Activated naive CD4-positive, alpha-beta T cell treated with anti-CD3 and anti-CD28 coated beads for 36 hours (primary cell): ENCODE results near the gene FEV. TPM values are rescaled to one million over a fixed set of nuclear protein-coding genes. Genes with fewer than 3 reads are reported as not detected.

ENCODE experiments used
- CTCF ChIA-PET: fragments of 350-600 bp; sonication (Branson Sonifier 250); formaldehyde crosslinking; loops from one replicate; lab custom pipeline; 2021; ENCODE audit warnings: antibody characterized with exemption; lab: Charles Lee
- DNase-seq: peaks from one replicate; pipeline ENCODE4 v3.0.0-alpha.2; 2020
- H3K27ac Mint-ChIP-seq: one replicate; pipeline ENCODE4 v1.8.0; 2021; ENCODE audit warnings: mild to moderate bottlenecking, mixed read lengths
- H3K27me3 Mint-ChIP-seq: one replicate; pipeline ENCODE4 v1.8.0; 2021; ENCODE audit warnings: low read depth, mixed read lengths
- H3K36me3 Mint-ChIP-seq: one replicate; pipeline ENCODE4 v1.8.0; 2021; ENCODE audit warnings: low read depth, mixed read lengths
- H3K4me1 Mint-ChIP-seq: one replicate; pipeline ENCODE4 v1.8.0; 2021; ENCODE audit warnings: low read depth, mixed read lengths
- H3K4me3 Mint-ChIP-seq: one replicate; pipeline ENCODE4 v1.8.0; 2021; ENCODE audit warnings: mild to moderate bottlenecking, moderate library complexity, mixed read lengths
- H3K9me3 Mint-ChIP-seq: one replicate; pipeline ENCODE4 v1.8.0; 2021; ENCODE audit warnings: mixed read lengths
- intact Hi-C: fragments of 100-400 bp; cut with micrococcal nuclease; formaldehyde crosslinking; loops from one replicate; pipeline ENCODE4 v1.15.1; 2023
- total RNA-seq, 2 experiments: library from RNA; stranded (reverse); gene quantifications; one replicate each; pipeline ENCODE4 v1.2.3, GENCODE V29; 2021

FEV gene
- total RNA-seq, 2 experiments from 2014 or later = not detected

- Mint-ChIP-seq H3K4me3 (no peak overlapping the region), H3K9me3 (no peaks in the 10 kb centered on the region), H3K36me3 (no peaks in the 10 kb centered on the region), H3K27me3 (no peaks in the 10 kb centered on the region), H3K4me1 (no peaks in the 10 kb centered on the region), H3K27ac (no peak overlapping the region)
- CTCF ChIA-PET = interaction anchor here (0.6 to 1.1 kb wide), 3 partner anchors 19 to 252 kb away, joined by 3 to 5 read pairs (median 3); no protein-coding TSS in a partner anchor
- DNase-seq = no peak
- intact Hi-C loops = no loop called here
These were observed 39.1 kb upstream of the FEV start for GRCh38 chr2:219024059-219024458.

- no peaks in the 10 kb centered on the region for H3K9me3 Mint-ChIP-seq
- no peak overlapping the region for H3K27ac Mint-ChIP-seq
- H3K27me3 Mint-ChIP-seq = no peaks in the 10 kb centered on the region
- no peaks in the 10 kb centered on the region for H3K36me3 Mint-ChIP-seq
- DNase-seq = no peak
- CTCF ChIA-PET = interaction anchor here (0.6 kb wide), 1 partner anchor 11 kb away, joined by 3 read pairs; no protein-coding TSS in a partner anchor
- intact Hi-C loops = no loop called here
- no peak overlapping the region for H3K4me3 Mint-ChIP-seq
- H3K4me1 Mint-ChIP-seq = no peaks in the 10 kb centered on the region
These were observed 38.1 kb upstream of the FEV start for GRCh38 chr2:219023045-219023605.

- H3K27ac Mint-ChIP-seq = no peak overlapping the region
- CTCF ChIA-PET = no interaction called here
- no peak overlapping the region for H3K4me3 Mint-ChIP-seq
- no peaks in the 10 kb centered on the region for H3K9me3 Mint-ChIP-seq
- H3K4me1 Mint-ChIP-seq = no peaks in the 10 kb centered on the region
- intact Hi-C loops = no loop called here
- DNase-seq = no peak
- no peaks in the 10 kb centered on the region for H3K36me3 Mint-ChIP-seq
- H3K27me3 Mint-ChIP-seq = no peaks in the 10 kb centered on the region
These were observed 37.6 kb upstream of the FEV start for GRCh38 chr2:219022616-219023015.

GRCh38 chr2:219022041-219022440 lies 37.1 kb upstream of the FEV start:
- no peaks in the 10 kb centered on the region for H3K36me3 Mint-ChIP-seq
- no peaks in the 10 kb centered on the region for H3K9me3 Mint-ChIP-seq
- H3K4me3 Mint-ChIP-seq = no peak overlapping the region
- no peak for DNase-seq
- no peaks in the 10 kb centered on the region for H3K27me3 Mint-ChIP-seq
- H3K27ac Mint-ChIP-seq = no peak overlapping the region
- no peaks in the 10 kb centered on the region for H3K4me1 Mint-ChIP-seq
- CTCF ChIA-PET = interaction anchor here (1.1 kb wide), 1 partner anchor 8 kb away, joined by 3 read pairs; no protein-coding TSS in a partner anchor
- intact Hi-C loops = no loop called here

GRCh38 chr2:219021591-219021990 lies 36.6 kb upstream of the FEV start:
- H3K4me1 Mint-ChIP-seq = no peaks in the 10 kb centered on the region

GRCh38 chr2:219020604-219021365 lies 35.8 kb upstream of the FEV start:
- Mint-ChIP-seq H3K4me1 (no peaks in the 10 kb centered on the region), H3K4me3 (no peak overlapping the region), H3K27ac (no peak overlapping the region), H3K36me3 (no peaks in the 10 kb centered on the region), H3K9me3 (no peaks in the 10 kb centered on the region), H3K27me3 (peaks cover 2% of the 10 kb centered on the region)
- no peak for DNase-seq
- intact Hi-C loops = no loop called here
- CTCF ChIA-PET = interaction anchor here (0.8 to 1.1 kb wide), 4 partner anchors 9 to 12 kb away, joined by 3 to 4 read pairs (median 4); no protein-coding TSS in a partner anchor

More at GRCh38 chr2:219021591-219021990, 36.6 kb upstream of the FEV start:
- Mint-ChIP-seq H3K27ac (no peak overlapping the region), H3K27me3 (peaks cover under 1% of the 10 kb centered on the region), H3K36me3 (no peaks in the 10 kb centered on the region), H3K4me3 (no peak overlapping the region), H3K9me3 (no peaks in the 10 kb centered on the region)
- CTCF ChIA-PET = interaction anchor here (1.1 kb wide), 1 partner anchor 8 kb away, joined by 3 read pairs; no protein-coding TSS in a partner anchor
- intact Hi-C loops = no loop called here
- DNase-seq = no peak

GRCh38 chr2:219019436-219019835 lies 34.5 kb upstream of the FEV start:
- no peaks in the 10 kb centered on the region for H3K4me1 Mint-ChIP-seq
- H3K27me3 Mint-ChIP-seq = peaks cover 2% of the 10 kb centered on the region
- intact Hi-C loops = no loop called here
- CTCF ChIA-PET = interaction anchor here (1.0 to 2.7 kb wide), 2 partner anchors 11 kb away, joined by 6 to 16 read pairs; no protein-coding TSS in a partner anchor
- no peak overlapping the region for H3K27ac Mint-ChIP-seq
- H3K9me3 Mint-ChIP-seq = no peaks in the 10 kb centered on the region
- DNase-seq = no peak
- no peak overlapping the region for H3K4me3 Mint-ChIP-seq
- H3K36me3 Mint-ChIP-seq = no peaks in the 10 kb centered on the region

- no peaks in the 10 kb centered on the region for H3K9me3 Mint-ChIP-seq
- intact Hi-C loops = no loop called here
- no peak overlapping the region for H3K4me3 Mint-ChIP-seq
- no peak for DNase-seq
- H3K27ac Mint-ChIP-seq = no peak overlapping the region
- H3K36me3 Mint-ChIP-seq = no peaks in the 10 kb centered on the region
- CTCF ChIA-PET = interaction anchor here (0.6 to 2.7 kb wide), 3 partner anchors 10 to 73 kb away, joined by 3 to 16 read pairs (median 6); no protein-coding TSS in a partner anchor
- peaks cover 2% of the 10 kb centered on the region for H3K27me3 Mint-ChIP-seq
- H3K4me1 Mint-ChIP-seq = no peaks in the 10 kb centered on the region
These were observed 33.7 kb upstream of the FEV start for GRCh38 chr2:219018726-219019125.

GRCh38 chr2:219018286-219018685 lies 33.3 kb upstream of the FEV start:
- intact Hi-C loops = no loop called here
- Mint-ChIP-seq H3K27me3 (peaks cover 5% of the 10 kb centered on the region), H3K9me3 (no peaks in the 10 kb centered on the region), H3K36me3 (no peaks in the 10 kb centered on the region), H3K27ac (no peak overlapping the region), H3K4me1 (no peaks in the 10 kb centered on the region), H3K4me3 (no peak overlapping the region)
- DNase-seq = no peak
- CTCF ChIA-PET = interaction anchor here (0.6 to 2.7 kb wide), 2 partner anchors 12 to 74 kb away, joined by 3 to 16 read pairs; no protein-coding TSS in a partner anchor

- CTCF ChIA-PET = interaction anchor here (2.7 kb wide), 1 partner anchor 13 kb away, joined by 16 read pairs; no protein-coding TSS in a partner anchor
- Mint-ChIP-seq H3K27ac (no peak overlapping the region), H3K4me1 (no peaks in the 10 kb centered on the region), H3K9me3 (no peaks in the 10 kb centered on the region), H3K36me3 (no peaks in the 10 kb centered on the region), H3K4me3 (no peak overlapping the region), H3K27me3 (peaks cover 6% of the 10 kb centered on the region)
- intact Hi-C loops = no loop called here
- no peak for DNase-seq
These were observed 32.4 kb upstream of the FEV start for GRCh38 chr2:219017201-219017931.

- no peak for DNase-seq
- CTCF ChIA-PET = interaction anchor here (2.7 kb wide), 1 partner anchor 14 kb away, joined by 16 read pairs; no protein-coding TSS in a partner anchor
- Mint-ChIP-seq H3K36me3 (no peaks in the 10 kb centered on the region), H3K27me3 (peaks cover 6% of the 10 kb centered on the region), H3K9me3 (no peaks in the 10 kb centered on the region), H3K27ac (no peak overlapping the region), H3K4me1 (no peaks in the 10 kb centered on the region), H3K4me3 (no peak overlapping the region)
- intact Hi-C loops = no loop called here
These were observed 31.7 kb upstream of the FEV start for GRCh38 chr2:219016721-219017120.

- no peak for DNase-seq
- peaks cover 13% of the 10 kb centered on the region for H3K27me3 Mint-ChIP-seq
- no peak overlapping the region for H3K4me3 Mint-ChIP-seq
- no peaks in the 10 kb centered on the region for H3K4me1 Mint-ChIP-seq
- H3K36me3 Mint-ChIP-seq = no peaks in the 10 kb centered on the region
- no peak overlapping the region for H3K27ac Mint-ChIP-seq
- H3K9me3 Mint-ChIP-seq = no peaks in the 10 kb centered on the region
- CTCF ChIA-PET = interaction anchor here (0.6 to 1.7 kb wide), 16 partner anchors 9 to 628 kb away, joined by 3 to 7 read pairs (median 4); no protein-coding TSS in a partner anchor
- intact Hi-C loops = no loop called here
These were observed 25.9 kb upstream of the FEV start for GRCh38 chr2:219010873-219011272.
